GM12878 (cell line): ENCODE results near the gene SSRP1. TPM values are rescaled to one million over a fixed set of nuclear protein-coding genes. Genes with fewer than 3 reads are reported as not detected.
"Not testable (repeated sequence)": the region's sequence is repeated elsewhere in the genome, so short reads cannot be mapped to it uniquely, and the experiment has no call there.

Source experiments
- ATAC-seq: fragments of 200-7000 bp; cut with Tn5 transposase; 3 replicates; pipeline ENCODE4 v1.9.1; 2020; ENCODE audit warnings: mild to moderate bottlenecking, moderate library complexity
- BruUV-seq: library from RNA; stranded (reverse); fragments of 400-500 nt; replicated peaks from 2 replicates; lab custom pipeline; 2021; lab: Mats Ljungman, UMichigan
- CTCF ChIA-PET: fragments of 300-600 bp; sonication (Branson Sonifier 250); formaldehyde crosslinking; extraction: SDS; loops from one replicate; lab custom pipeline; 2021; ENCODE audit warnings: inconsistent platforms; lab: Yijun Ruan, JAX
- POLR2A ChIA-PET: fragments of 350-600 bp; formaldehyde crosslinking; extraction: SDS; loops from one replicate; lab custom pipeline; 2021; ENCODE audit warnings: inconsistent platforms; lab: Charles Lee
- RAD21 ChIA-PET: fragments of 300-600 bp; sonication (Branson Sonifier 250); formaldehyde crosslinking; loops from one replicate; lab custom pipeline; 2023; ENCODE audit warnings: antibody characterized with exemption; ENCODE audit not compliant: unreplicated experiment; lab: Charles Lee
- SMC1A ChIA-PET: fragments of 300-600 bp; sonication (Branson Sonifier 250); formaldehyde crosslinking; loops from one replicate; lab custom pipeline; 2023; ENCODE audit not compliant: unreplicated experiment, uncharacterized antibody; lab: Charles Lee
- DNase-seq: peaks from one replicate; pipeline ENCODE4 v3.0.0-alpha.2; 2011; ENCODE audit warnings: low read depth, low spot score
- FAIRE-seq: peaks from 3 replicates; lab custom pipeline; 2011; peaks lifted over from hg19 to GRCh38; lab: Jason Lieb, UNC
- H2AFZ ChIP-seq: 2 replicates; pipeline ENCODE4 v1.6.0; 2011; ENCODE audit warnings: low read depth, low read length, control low read depth; ENCODE audit not compliant: control insufficient read depth
- H3K27ac ChIP-seq: 2 replicates; pipeline ENCODE4 v1.5.1; 2011; ENCODE audit warnings: control low read depth; ENCODE audit not compliant: control insufficient read depth, insufficient read depth
- H3K27me3 ChIP-seq, 2 experiments: replicated peaks in 1 of 2; 2 replicates each; pipeline versions ENCODE4 v1.6.0 to v1.6.1; 2011; ENCODE audit warnings: low read length in 1 of 2; ENCODE audit not compliant: control insufficient read depth in 2 of 2, insufficient read depth in 2 of 2
- H3K36me3 ChIP-seq, 2 experiments: 2 replicates each; pipeline ENCODE4 v1.5.1; 2011; ENCODE audit warnings: low read length in 1 of 2; ENCODE audit not compliant: control insufficient read depth in 2 of 2, insufficient read depth in 2 of 2
- H3K4me1 ChIP-seq: 2 replicates; pipeline ENCODE4 v1.6.1; 2011; ENCODE audit warnings: mild to moderate bottlenecking, low read length, moderate library complexity, mixed read lengths; ENCODE audit not compliant: control insufficient read depth, insufficient read depth
- H3K4me2 ChIP-seq: 2 replicates; pipeline ENCODE4 v1.6.0; 2011; ENCODE audit warnings: control low read depth; ENCODE audit not compliant: control insufficient read depth, insufficient read depth
- H3K4me3 ChIP-seq: fragments of 200-600 bp; sonication (generic); 2 replicates; pipeline ENCODE4 v1.5.1; 2016
- H3K79me2 ChIP-seq: 2 replicates; pipeline ENCODE4 v1.6.0; 2011; ENCODE audit warnings: low read length; ENCODE audit not compliant: control insufficient read depth, insufficient read depth
- H3K9ac ChIP-seq: 2 replicates; pipeline ENCODE4 v1.8.0; 2011; ENCODE audit warnings: low read length, control low read depth, mixed read lengths; ENCODE audit not compliant: control insufficient read depth, insufficient read depth
- H3K9me3 ChIP-seq: replicated peaks from 3 replicates; pipeline ENCODE4 v1.5.1; 2011; ENCODE audit warnings: mild to moderate bottlenecking, low read length; ENCODE audit not compliant: control insufficient read depth, insufficient read depth
- H4K20me1 ChIP-seq: 2 replicates; pipeline ENCODE4 v1.6.0; 2011; ENCODE audit not compliant: control insufficient read depth, insufficient read depth
- CHD1 ChIP-seq: IDR thresholded peaks from 2 replicates; pipeline ENCODE4 v1.6.1; 2012; ENCODE audit warnings: low read depth, low read length, improper control_type of control experiment
- RUNX3 ChIP-seq: IDR thresholded peaks from 2 replicates; pipeline ENCODE4 v1.6.1; 2012; ENCODE audit warnings: low read length, inconsistent platforms
- ZNF24 ChIP-seq: fragments of 450-650 bp; IDR thresholded peaks from 2 replicates; pipeline ENCODE4 v1.6.1; 2017; ENCODE audit warnings: antibody characterized with exemption, mild to moderate bottlenecking
- WGBS: methylation state at CpG from one replicate; pipeline ENCODE4 v1.1.6; 2016; ENCODE audit warnings: low lambda C conversion rate; ENCODE audit not compliant: insufficient replicate concordance, insufficient coverage; ENCODE audit errors: missing lambda C conversion rate; 5-methylcytosine and 5-hydroxymethylcytosine counted together
- in situ Hi-C: fragments of 300-500 bp; cut with MboI; formaldehyde crosslinking; loops from 9 replicates; pipeline ENCODE4 v1.14.3; 2018; ENCODE audit warnings: mixed read lengths
- intact Hi-C: fragments of 100-400 bp; cut with micrococcal nuclease; formaldehyde crosslinking; loops from one replicate; pipeline ENCODE4 v1.14.2; 2022; ENCODE audit not compliant: unreplicated experiment
- polyA plus RNA-seq, 11 experiments: library from polyadenylated mRNA; depleted of rRNA in 4 of 11; unstranded in 6 of 11; stranded (reverse) in 5 of 11; fragments of >200 nt; fragmentation: Nextera tagmentation in 4 of 11; fragmentation: Illumina TruSeq in 1 of 11; extraction: Ambion mirVana in 4 of 11; extraction: Trizol in 1 of 11; gene quantifications; 1 replicate in 1 of 11; 2 replicates in 10 of 11; pipeline versions ENCODE4 v1.2.1 to v1.2.3, GENCODE V29; 2011 to 2016; ENCODE audit warnings: inconsistent platforms in 2 of 11, missing spikeins in 2 of 11, low read depth in 1 of 11
- total RNA-seq, 4 experiments: library from RNA; depleted of rRNA in 3 of 4; stranded (reverse); fragments of >200 nt in 3 of 4; fragmentation: Illumina TruSeq in 1 of 4; extraction: Trizol in 1 of 4; gene quantifications; 2 replicates each; pipeline versions ENCODE4 v1.2.1 to v1.2.3, GENCODE V29; 2013 to 2021
- TF ChIP-seq, protein P1 (sequence below): fragments of 150-350 bp; IDR thresholded peaks from 2 replicates; pipeline ENCODE4 v1.6.1; 2016; ENCODE audit warnings: low read depth, low read length
- TF ChIP-seq, protein P2 (sequence below): IDR thresholded peaks from 2 replicates; pipeline ENCODE4 v1.6.1; 2011; ENCODE audit warnings: low read depth, mild to moderate bottlenecking, low read length, moderate library complexity, borderline replicate concordance; ENCODE audit errors: extremely low read depth
- TF ChIP-seq, protein P3 (sequence below): IDR thresholded peaks from 2 replicates; pipeline ENCODE4 v1.6.1; 2012; ENCODE audit warnings: low read depth, low read length, improper control_type of control experiment

The SSRP1 gene
- total and polyA plus RNA-seq, 10 of the 15 experiments (the other 5 are each of a cell fraction or from before 2014, with no cell fraction given): 73.6 to 279 (median 138) TPM

DNA sequence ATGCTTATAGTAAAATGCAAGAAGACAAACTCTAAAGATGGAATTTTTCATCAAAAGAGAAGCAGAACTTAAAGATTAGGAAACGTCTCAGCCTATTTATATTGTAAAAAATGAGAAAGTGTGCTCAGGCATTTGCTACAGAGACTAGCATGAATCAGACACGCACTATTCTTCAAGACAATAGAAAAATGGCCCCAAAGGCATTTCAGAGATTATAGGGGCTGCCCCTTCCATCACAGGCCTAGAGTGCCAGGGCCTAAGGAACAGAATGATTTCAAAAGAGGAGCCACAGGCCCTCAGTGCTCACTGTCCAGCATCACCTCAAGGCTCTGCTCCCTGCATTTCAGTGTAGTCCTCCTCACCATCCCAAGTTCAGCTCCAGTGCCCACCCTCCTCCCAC, 38.5 kb downstream of the SSRP1 start:
- Histone ChIP-seq H3K4me1 (no peaks in the 10 kb centered on the region), H3K79me2 (no peaks in the 10 kb centered on the region), H3K27ac (no peak overlapping the region), H3K9ac (no peak overlapping the region), H3K27me3 (no peaks in the 10 kb centered on the region), H2AFZ (no peak overlapping the region), H3K4me3 (no peak overlapping the region), H4K20me1 (no peaks in the 10 kb centered on the region), H3K4me2 (no peak overlapping the region), H3K9me3 (no peaks in the 10 kb centered on the region; the same call in 2 of the 3 replicates)
- SMC1A ChIA-PET: no interaction called here
- FAIRE-seq: no peak
- no peak for ATAC-seq
- in situ Hi-C loops (no loop called here), intact Hi-C loops (no loop called here)
- CTCF ChIA-PET: no interaction called here
- 47% methylated on average over 2 of the region's 2 CpGs for whole genome bisulfite sequencing
- DNase-seq: no peak
- BruUV-seq: no TSS peak
- POLR2A ChIA-PET: no interaction called here
- RAD21 ChIA-PET: no interaction called here
- TF ChIP-seq CHD1 (no peak), RUNX3 (no peak), ZNF24 (no peak)
- TF ChIP-seq, protein P1, sequence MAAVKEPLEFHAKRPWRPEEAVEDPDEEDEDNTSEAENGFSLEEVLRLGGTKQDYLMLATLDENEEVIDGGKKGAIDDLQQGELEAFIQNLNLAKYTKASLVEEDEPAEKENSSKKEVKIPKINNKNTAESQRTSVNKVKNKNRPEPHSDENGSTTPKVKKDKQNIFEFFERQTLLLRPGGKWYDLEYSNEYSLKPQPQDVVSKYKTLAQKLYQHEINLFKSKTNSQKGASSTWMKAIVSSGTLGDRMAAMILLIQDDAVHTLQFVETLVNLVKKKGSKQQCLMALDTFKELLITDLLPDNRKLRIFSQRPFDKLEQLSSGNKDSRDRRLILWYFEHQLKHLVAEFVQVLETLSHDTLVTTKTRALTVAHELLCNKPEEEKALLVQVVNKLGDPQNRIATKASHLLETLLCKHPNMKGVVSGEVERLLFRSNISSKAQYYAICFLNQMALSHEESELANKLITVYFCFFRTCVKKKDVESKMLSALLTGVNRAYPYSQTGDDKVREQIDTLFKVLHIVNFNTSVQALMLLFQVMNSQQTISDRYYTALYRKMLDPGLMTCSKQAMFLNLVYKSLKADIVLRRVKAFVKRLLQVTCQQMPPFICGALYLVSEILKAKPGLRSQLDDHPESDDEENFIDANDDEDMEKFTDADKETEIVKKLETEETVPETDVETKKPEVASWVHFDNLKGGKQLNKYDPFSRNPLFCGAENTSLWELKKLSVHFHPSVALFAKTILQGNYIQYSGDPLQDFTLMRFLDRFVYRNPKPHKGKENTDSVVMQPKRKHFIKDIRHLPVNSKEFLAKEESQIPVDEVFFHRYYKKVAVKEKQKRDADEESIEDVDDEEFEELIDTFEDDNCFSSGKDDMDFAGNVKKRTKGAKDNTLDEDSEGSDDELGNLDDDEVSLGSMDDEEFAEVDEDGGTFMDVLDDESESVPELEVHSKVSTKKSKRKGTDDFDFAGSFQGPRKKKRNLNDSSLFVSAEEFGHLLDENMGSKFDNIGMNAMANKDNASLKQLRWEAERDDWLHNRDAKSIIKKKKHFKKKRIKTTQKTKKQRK: no peak
- TF ChIP-seq, protein P2, sequence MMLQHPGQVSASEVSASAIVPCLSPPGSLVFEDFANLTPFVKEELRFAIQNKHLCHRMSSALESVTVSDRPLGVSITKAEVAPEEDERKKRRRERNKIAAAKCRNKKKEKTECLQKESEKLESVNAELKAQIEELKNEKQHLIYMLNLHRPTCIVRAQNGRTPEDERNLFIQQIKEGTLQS: no peak
- TF ChIP-seq, protein P3, sequence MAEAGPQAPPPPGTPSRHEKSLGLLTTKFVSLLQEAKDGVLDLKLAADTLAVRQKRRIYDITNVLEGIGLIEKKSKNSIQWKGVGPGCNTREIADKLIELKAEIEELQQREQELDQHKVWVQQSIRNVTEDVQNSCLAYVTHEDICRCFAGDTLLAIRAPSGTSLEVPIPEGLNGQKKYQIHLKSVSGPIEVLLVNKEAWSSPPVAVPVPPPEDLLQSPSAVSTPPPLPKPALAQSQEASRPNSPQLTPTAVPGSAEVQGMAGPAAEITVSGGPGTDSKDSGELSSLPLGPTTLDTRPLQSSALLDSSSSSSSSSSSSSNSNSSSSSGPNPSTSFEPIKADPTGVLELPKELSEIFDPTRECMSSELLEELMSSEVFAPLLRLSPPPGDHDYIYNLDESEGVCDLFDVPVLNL: no peak
- TF ChIP-seq, all 136 proteins: peak for 0
- H3K36me3 ChIP-seq: no peaks in the 10 kb centered on the region; a peak in 2 of 4 replicates

DNA sequence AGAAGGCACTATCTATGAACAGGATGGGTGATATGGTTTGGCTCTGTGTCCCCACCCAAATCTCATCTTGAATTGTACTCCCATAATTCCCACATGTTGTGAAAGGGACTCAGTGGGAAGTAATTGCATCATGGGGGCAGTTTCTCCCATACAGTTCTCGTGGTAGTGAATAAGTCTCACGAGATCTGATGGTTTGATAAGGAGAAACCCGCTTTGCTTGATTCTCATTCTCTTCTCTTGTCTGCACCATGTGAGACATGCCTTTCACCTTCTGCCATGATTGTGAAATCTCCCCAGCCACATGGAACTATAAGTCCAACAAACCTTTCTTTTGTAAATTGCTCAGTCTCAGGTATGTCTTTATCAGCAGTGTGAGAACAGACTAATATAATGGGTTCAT, 39.5 kb downstream of the SSRP1 start:
- POLR2A ChIA-PET, H3K27ac ChIP-seq, DNase-seq, H3K27me3 ChIP-seq, H3K79me2 ChIP-seq, H2AFZ ChIP-seq, in situ Hi-C loops, H3K4me1 ChIP-seq, FAIRE-seq, SMC1A ChIA-PET, H3K9ac ChIP-seq, H3K36me3 ChIP-seq, H3K9me3 ChIP-seq, BruUV-seq, H3K4me3 ChIP-seq, H4K20me1 ChIP-seq, CTCF ChIA-PET, H3K4me2 ChIP-seq, ATAC-seq, intact Hi-C loops, RAD21 ChIA-PET: not testable (repeated sequence)
- WGBS: 61% methylated on average over 3 of the region's 3 CpGs
